IPS DF 4.7 (cell line): ENCODE results near the gene SPEF1.

ENCODE experiments used
- DNase-seq: peaks from one replicate; pipeline ENCODE4 v3.0.0-alpha.2; 2013; ENCODE audit warnings: low spot score; ENCODE audit errors: extremely low read depth

Gene SPEF1

GRCh38 chr20:3732327-3733118 is 48.7 kb downstream of the SPEF1 start, which contains the start of gene HSPA12B:
TSS of gene HSPA12B (plus strand) at chr20:3732685. CDS start at chr20:3738675, 5,990 bp downstream.
- DNase-seq = no peak

GRCh38 chr20:3731944-3732326 is 49.3 kb downstream of the SPEF1 start:
- no peak for DNase-seq

GRCh38 chr20:3730803-3731672 is 50.2 kb downstream of the SPEF1 start:
- DNase-seq = no peak

- DNase-seq = no peak
These were observed 51.3 kb downstream of the SPEF1 start for GRCh38 chr20:3729811-3730540.

- DNase-seq = no peak
These were observed 51.9 kb downstream of the SPEF1 start for GRCh38 chr20:3729378-3729777.

GRCh38 chr20:3728876-3729275 is 52.4 kb downstream of the SPEF1 start:
- DNase-seq = no peak

GRCh38 chr20:3728354-3728753 is 52.9 kb downstream of the SPEF1 start:
- no peak for DNase-seq
